K562 (cell line): Measurements from ENCODE around the gene VIPR2. TPM values are rescaled to one million over a fixed set of nuclear protein-coding genes. Genes with fewer than 3 reads are reported as not detected.

ENCODE experiments used
- ATAC-seq: fragments of 200-7000 bp; cut with Tn5 transposase; 3 replicates; pipeline ENCODE4 v1.9.1; 2020; ENCODE audit warnings: moderate library complexity
- BruUV-seq: library from RNA; stranded (reverse); fragments of 400-500 nt; replicated peaks from 2 replicates; lab custom pipeline; 2021; lab: Mats Ljungman, UMichigan
- CTCF ChIA-PET: fragments of 300-600 bp; formaldehyde crosslinking; extraction: SDS; loops from one replicate; lab custom pipeline; 2021; ENCODE audit warnings: low intra/inter-chr PET ratio; lab: Yijun Ruan, JAX
- POLR2A ChIA-PET: fragments of 300-600, 350-650 bp; sonication (Branson Sonifier 250); formaldehyde crosslinking; extraction: SDS; loops from one replicate; lab custom pipeline; 2021; ENCODE audit warnings: antibody characterized with exemption, inconsistent platforms; lab: Yijun Ruan, JAX
- DNase-seq, 4 experiments: peaks; one replicate each; pipeline versions ENCODE4 v3.0.0 to v3.0.0-alpha.2; 2011 to 2018; ENCODE audit warnings: low spot score in 3 of 4, mixed read lengths in 3 of 4; ENCODE audit errors: extremely low read depth in 1 of 4
- FAIRE-seq: peaks from 2 replicates; lab custom pipeline; 2011; peaks lifted over from hg19 to GRCh38; lab: Jason Lieb, UNC
- H2AFZ ChIP-seq: 2 replicates; pipeline ENCODE4 v1.6.0; 2011; ENCODE audit warnings: low read depth, low read length, control low read depth, inconsistent platforms
- H3K27ac ChIP-seq: fragments of 200-600 bp; 3 replicates; pipeline ENCODE4 v1.8.0; 2011; ENCODE audit warnings: low read depth, mild to moderate bottlenecking, control low read depth, inconsistent platforms, low read length, moderate library complexity, mixed read lengths; ENCODE audit errors: extremely low read depth
- H3K27me3 ChIP-seq, 2 experiments: fragments of 300-600 bp in 1 of 2; 2 replicates in 1 of 2; 3 replicates in 1 of 2; pipeline versions ENCODE4 v1.6.0 to v1.8.0; 2011; ENCODE audit warnings: inconsistent platforms in 2 of 2, low read length in 2 of 2, mild to moderate bottlenecking in 1 of 2, mixed read lengths in 1 of 2, moderate library complexity in 1 of 2; ENCODE audit not compliant: control insufficient read depth in 2 of 2, insufficient read depth in 2 of 2
- H3K36me3 ChIP-seq: fragments of 300-600 bp; 3 replicates; pipeline ENCODE4 v1.8.0; 2011; ENCODE audit warnings: mild to moderate bottlenecking, low read length, inconsistent platforms; ENCODE audit not compliant: control insufficient read depth, insufficient read depth
- H3K4me1 ChIP-seq, 2 experiments: fragments of 200-600 bp in 1 of 2; replicated peaks in 1 of 2; 2 replicates in 1 of 2; 3 replicates in 1 of 2; pipeline versions ENCODE4 v1.5.1 to v1.8.0; 2011; ENCODE audit warnings: inconsistent platforms in 2 of 2, low read length in 2 of 2, mild to moderate bottlenecking in 1 of 2, mixed read lengths in 1 of 2, moderate library complexity in 1 of 2; ENCODE audit not compliant: control insufficient read depth in 2 of 2, insufficient read depth in 2 of 2
- H3K4me2 ChIP-seq: 2 replicates; pipeline ENCODE4 v1.6.1; 2011; ENCODE audit warnings: low read length, control low read depth, inconsistent platforms, mixed read lengths; ENCODE audit not compliant: insufficient read depth
- H3K4me3 ChIP-seq: fragments of 200-600 bp; sonication (generic), shearing (Covaris generic); 2 replicates; pipeline ENCODE4 v1.5.1; 2016; ENCODE audit warnings: control low read depth, inconsistent platforms
- H3K79me2 ChIP-seq: fragments of 200-600 bp; 3 replicates; pipeline ENCODE4 v1.8.0; 2011; ENCODE audit warnings: low read length, inconsistent platforms; ENCODE audit not compliant: control insufficient read depth, insufficient read depth
- H3K9ac ChIP-seq, 2 experiments: 2 replicates each; pipeline versions ENCODE4 v1.6.0 to v1.6.1; 2011; ENCODE audit warnings: low read depth in 2 of 2, low read length in 2 of 2, control low read depth in 1 of 2, inconsistent platforms in 1 of 2, mild to moderate bottlenecking in 1 of 2, mixed read lengths in 1 of 2; ENCODE audit not compliant: insufficient read depth in 1 of 2
- H3K9me1 ChIP-seq: one replicate; pipeline ENCODE4 v1.6.0; 2011; ENCODE audit warnings: inconsistent platforms, mild to moderate bottlenecking, low read length, moderate library complexity; ENCODE audit not compliant: control insufficient read depth, insufficient read depth
- H3K9me3 ChIP-seq: replicated peaks from 2 replicates; pipeline ENCODE4 v1.5.1; 2011; ENCODE audit warnings: low read depth, low read length, inconsistent platforms; ENCODE audit not compliant: control insufficient read depth, insufficient read depth
- H4K20me1 ChIP-seq: replicated peaks from 2 replicates; pipeline ENCODE4 v1.6.1; 2011; ENCODE audit warnings: low read length, inconsistent platforms, mixed read lengths; ENCODE audit not compliant: control insufficient read depth, insufficient read depth
- CC2D1A ChIP-seq: fragments of 450-650 bp; IDR thresholded peaks from 2 replicates; pipeline ENCODE4 v1.6.1; 2017; ENCODE audit warnings: mild to moderate bottlenecking
- ESRRA ChIP-seq: fragments of 450-650 bp; IDR thresholded peaks from 2 replicates; pipeline ENCODE4 v1.6.1; 2014; ENCODE audit warnings: low read depth, mild to moderate bottlenecking, moderate library complexity, borderline replicate concordance
- NR2C1 ChIP-seq, 2 experiments: fragments of 450-650 bp; IDR thresholded peaks; 2 replicates each; pipeline ENCODE4 v1.6.1; 2017; ENCODE audit warnings: mild to moderate bottlenecking in 2 of 2, antibody characterized with exemption in 1 of 2, inconsistent platforms in 1 of 2, missing compliant biosample characterization in 1 of 2, missing genetic modification characterization in 1 of 2
- NR2C2 ChIP-seq, 2 experiments: fragments of 200-800 bp in 1 of 2; sonication (Bioruptor generic) in 1 of 2; sonication (generic) in 1 of 2; formaldehyde crosslinking in 1 of 2; IDR thresholded peaks; 2 replicates each; pipeline versions ENCODE4 v1.6.1 to v1.8.0; 2016 to 2022; ENCODE audit warnings: mild to moderate bottlenecking in 1 of 2, missing compliant biosample characterization in 1 of 2, missing genetic modification characterization in 1 of 2, missing genetic modification reagents in 1 of 2
- RBM34 ChIP-seq: fragments of 200-400 bp; formaldehyde crosslinking; IDR thresholded peaks from 2 replicates; pipeline ENCODE4 v1.6.1; 2018; ENCODE audit warnings: low read length, borderline replicate concordance; ENCODE audit not compliant: insufficient read depth
- TBP ChIP-seq: optimal IDR thresholded peaks from 2 replicates; pipeline ENCODE3; 2011; ENCODE audit warnings: low read depth, low read length, improper control_type of control experiment
- ZBTB7A ChIP-seq: IDR thresholded peaks from 2 replicates; pipeline ENCODE4 v1.6.1; 2011; ENCODE audit warnings: low read depth, mild to moderate bottlenecking, low read length, moderate library complexity, borderline replicate concordance; ENCODE audit not compliant: control insufficient read depth
- WGBS: fragments of 100-300 bp; shearing (Covaris generic); methylation state at CpG from one replicate; pipeline ENCODE4 v1.1.6; 2016; ENCODE audit warnings: low coverage, mixed read lengths; ENCODE audit not compliant: insufficient coverage; ENCODE audit errors: missing lambda C conversion rate; 5-methylcytosine and 5-hydroxymethylcytosine counted together
- in situ Hi-C: fragments of 300-500 bp; cut with MboI; formaldehyde crosslinking; loops from 4 replicates; pipeline ENCODE4 v1.15.0; 2018; ENCODE audit warnings: inconsistent platforms, mixed read lengths
- intact Hi-C: fragments of 100-400 bp; cut with micrococcal nuclease; formaldehyde crosslinking; loops from 2 replicates; pipeline ENCODE4 v1.14.2; 2022
- polyA plus RNA-seq, 8 experiments: library from polyadenylated mRNA; depleted of rRNA in 4 of 8; stranded (reverse) in 5 of 8; unstranded in 3 of 8; fragments of >200 nt; fragmentation: Nextera tagmentation in 2 of 8; fragmentation: Illumina TruSeq in 1 of 8; extraction: Ambion mirVana in 2 of 8; extraction: Trizol in 1 of 8; gene quantifications; 2 replicates each; pipeline versions ENCODE4 v1.2.1 to v1.2.3, GENCODE V29; 2011 to 2014; ENCODE audit warnings: inconsistent platforms in 1 of 8, missing spikeins in 1 of 8
- total RNA-seq, 7 experiments: library from RNA; depleted of rRNA in 6 of 7; stranded (reverse); fragments of >200 nt in 6 of 7; fragmentation: Illumina TruSeq in 2 of 7; extraction: Trizol in 2 of 7; gene quantifications; 2 replicates each; pipeline versions ENCODE4 v1.2.1 to v1.2.3, GENCODE V29; 2011 to 2021; ENCODE audit warnings: low replicate concordance in 1 of 7
- TF ChIP-seq, protein P1 (sequence below): sonication (generic); formaldehyde crosslinking; IDR thresholded peaks from 2 replicates; pipeline ENCODE4 v1.8.0; 2022; ENCODE audit warnings: missing genetic modification reagents, mild to moderate bottlenecking, borderline replicate concordance
- TF ChIP-seq, protein P2 (sequence below): sonication (generic); formaldehyde crosslinking; IDR thresholded peaks from 2 replicates; pipeline ENCODE4 v1.8.0; 2023; ENCODE audit warnings: mild to moderate bottlenecking, missing genetic modification reagents

VIPR2 gene
- total and polyA plus RNA-seq, 9 of the 15 experiments (the other 6 are each of a cell fraction or from before 2014, with no cell fraction given): 0.04 TPM; not detected in 8

GRCh38 chr7:159031135-159031701 is 113.4 kb downstream of the VIPR2 start:
- H3K9ac ChIP-seq: peak overlapping the region; percentile 54 to 93
- H3K27me3 ChIP-seq: peaks cover 35 to 71% of the 10 kb centered on the region in 2 experiments
- peaks cover 3 to 45% of the 10 kb centered on the region in 2 experiments; a peak in 4 of 5 replicates for H3K4me1 ChIP-seq
- peak; percentile 6 for ATAC-seq
- 0 out of 2 replicates have a peak, but pooled peaks cover 6% of the 10 kb centered on the region for H4K20me1 ChIP-seq
- peak overlapping the region; percentile 46 for H3K4me3 ChIP-seq
- peak in 3 of 4 experiments; percentile 42 to 50 (median 50) for DNase-seq
- H3K79me2 ChIP-seq: no peaks in the 10 kb centered on the region
- TF ChIP-seq NR2C1 (IDR thresholded peaks at IDR 0.05): peak; percentile 69
- TF ChIP-seq NR2C1 (tag; IDR thresholded peaks at IDR 0.05): peak; percentile 70; the same call in 1 of the 2 replicates
- no peak for TF ChIP-seq ESRRA
- no peak for TF ChIP-seq RBM34
- 0 out of 2 replicates have a peak, but pooled peaks have one; percentile 1 for TF ChIP-seq CC2D1A
- TF ChIP-seq, protein P1, sequence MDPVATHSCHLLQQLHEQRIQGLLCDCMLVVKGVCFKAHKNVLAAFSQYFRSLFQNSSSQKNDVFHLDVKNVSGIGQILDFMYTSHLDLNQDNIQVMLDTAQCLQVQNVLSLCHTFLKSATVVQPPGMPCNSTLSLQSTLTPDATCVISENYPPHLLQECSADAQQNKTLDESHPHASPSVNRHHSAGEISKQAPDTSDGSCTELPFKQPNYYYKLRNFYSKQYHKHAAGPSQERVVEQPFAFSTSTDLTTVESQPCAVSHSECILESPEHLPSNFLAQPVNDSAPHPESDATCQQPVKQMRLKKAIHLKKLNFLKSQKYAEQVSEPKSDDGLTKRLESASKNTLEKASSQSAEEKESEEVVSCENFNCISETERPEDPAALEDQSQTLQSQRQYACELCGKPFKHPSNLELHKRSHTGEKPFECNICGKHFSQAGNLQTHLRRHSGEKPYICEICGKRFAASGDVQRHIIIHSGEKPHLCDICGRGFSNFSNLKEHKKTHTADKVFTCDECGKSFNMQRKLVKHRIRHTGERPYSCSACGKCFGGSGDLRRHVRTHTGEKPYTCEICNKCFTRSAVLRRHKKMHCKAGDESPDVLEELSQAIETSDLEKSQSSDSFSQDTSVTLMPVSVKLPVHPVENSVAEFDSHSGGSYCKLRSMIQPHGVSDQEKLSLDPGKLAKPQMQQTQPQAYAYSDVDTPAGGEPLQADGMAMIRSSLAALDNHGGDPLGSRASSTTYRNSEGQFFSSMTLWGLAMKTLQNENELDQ (CRISPR knock-in tag): no peak
- TF ChIP-seq ZBTB7A: 0 out of 2 replicates have a peak, but pooled peaks have one; percentile 6
- TF ChIP-seq TBP: peak; percentile 3
- TF ChIP-seq, protein P2, sequence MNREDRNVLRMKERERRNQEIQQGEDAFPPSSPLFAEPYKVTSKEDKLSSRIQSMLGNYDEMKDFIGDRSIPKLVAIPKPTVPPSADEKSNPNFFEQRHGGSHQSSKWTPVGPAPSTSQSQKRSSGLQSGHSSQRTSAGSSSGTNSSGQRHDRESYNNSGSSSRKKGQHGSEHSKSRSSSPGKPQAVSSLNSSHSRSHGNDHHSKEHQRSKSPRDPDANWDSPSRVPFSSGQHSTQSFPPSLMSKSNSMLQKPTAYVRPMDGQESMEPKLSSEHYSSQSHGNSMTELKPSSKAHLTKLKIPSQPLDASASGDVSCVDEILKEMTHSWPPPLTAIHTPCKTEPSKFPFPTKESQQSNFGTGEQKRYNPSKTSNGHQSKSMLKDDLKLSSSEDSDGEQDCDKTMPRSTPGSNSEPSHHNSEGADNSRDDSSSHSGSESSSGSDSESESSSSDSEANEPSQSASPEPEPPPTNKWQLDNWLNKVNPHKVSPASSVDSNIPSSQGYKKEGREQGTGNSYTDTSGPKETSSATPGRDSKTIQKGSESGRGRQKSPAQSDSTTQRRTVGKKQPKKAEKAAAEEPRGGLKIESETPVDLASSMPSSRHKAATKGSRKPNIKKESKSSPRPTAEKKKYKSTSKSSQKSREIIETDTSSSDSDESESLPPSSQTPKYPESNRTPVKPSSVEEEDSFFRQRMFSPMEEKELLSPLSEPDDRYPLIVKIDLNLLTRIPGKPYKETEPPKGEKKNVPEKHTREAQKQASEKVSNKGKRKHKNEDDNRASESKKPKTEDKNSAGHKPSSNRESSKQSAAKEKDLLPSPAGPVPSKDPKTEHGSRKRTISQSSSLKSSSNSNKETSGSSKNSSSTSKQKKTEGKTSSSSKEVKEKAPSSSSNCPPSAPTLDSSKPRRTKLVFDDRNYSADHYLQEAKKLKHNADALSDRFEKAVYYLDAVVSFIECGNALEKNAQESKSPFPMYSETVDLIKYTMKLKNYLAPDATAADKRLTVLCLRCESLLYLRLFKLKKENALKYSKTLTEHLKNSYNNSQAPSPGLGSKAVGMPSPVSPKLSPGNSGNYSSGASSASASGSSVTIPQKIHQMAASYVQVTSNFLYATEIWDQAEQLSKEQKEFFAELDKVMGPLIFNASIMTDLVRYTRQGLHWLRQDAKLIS (CRISPR knock-in tag): 0 out of 2 replicates have a peak, but pooled peaks have one; percentile 7
- no peak for TF ChIP-seq NR2C2 (CRISPR knock-in tag; IDR thresholded peaks at IDR 0.05)
- TF ChIP-seq NR2C2 (tag; IDR thresholded peaks at IDR 0.05): peak; percentile 82
- H3K4me2 ChIP-seq: peak overlapping the region; percentile 76
- intact Hi-C loops (no loop called here), in situ Hi-C loops (no loop called here)
- peaks cover 9% of the 10 kb centered on the region; the same call in 2 of the 3 replicates for H3K36me3 ChIP-seq
- ChIA-PET CTCF (no interaction called here), POLR2A (interaction anchor here (0.6 to 1.8 kb wide), 6 partner anchors 9 to 1602 kb away, joined by 3 to 8 read pairs (median 4); no protein-coding TSS in a partner anchor)
- 39% methylated on average over 31 of the region's 31 CpGs for WGBS
- H3K9me1 ChIP-seq: no peaks in the 10 kb centered on the region
- no TSS peak for BruUV-seq
- H3K9me3 ChIP-seq: no peaks in the 10 kb centered on the region
- no peak for FAIRE-seq
- peak overlapping the region; percentile 61; the same call in 1 of the 3 replicates for H3K27ac ChIP-seq
- H2AFZ ChIP-seq: peak overlapping the region; percentile 98
